ENCODE data around the gene ARHGDIA. TPM values are rescaled to one million over a fixed set of nuclear protein-coding genes. Genes with fewer than 3 reads are reported as not detected.

Gene ARHGDIA
- polyA plus RNA-seq, 6 donors from 2014 or later: 42.9 to 116 (median 78.3) TPM

GRCh38 chr17:81869221-81870130 lies 1.7 kb downstream of the ARHGDIA start:
- peak; percentile 48 for DNase-seq
- Mint-ChIP-seq H3K27ac (peak overlapping the region; percentile 95 to 97 (median 96)), H3K4me3 (peak overlapping the region; percentile 81 to 92 (median 87)), H3K9me3 (no peaks in the 10 kb centered on the region), H3K4me1 (peaks cover 17 to 39% (median 24%) of the 10 kb centered on the region in 3 donors), H3K36me3 (no peaks in the 10 kb centered on the region), H3K27me3 (no peaks in the 10 kb centered on the region)
- peak in 1 of 2 donors; percentile 8 for ATAC-seq (ENCODE audit: low read depth in 2 of 2)

GRCh38 chr17:81868674-81869220 lies 2.4 kb downstream of the ARHGDIA start:
- Mint-ChIP-seq H3K36me3 (no peaks in the 10 kb centered on the region), H3K27ac (peak overlapping the region in 5 of 6 donors; percentile 16 to 96 (median 89)), H3K4me3 (peak overlapping the region in 5 of 8 donors; percentile 15 to 91 (median 39)), H3K4me1 (peaks cover 17 to 40% (median 21%) of the 10 kb centered on the region in 3 donors), H3K9me3 (no peaks in the 10 kb centered on the region), H3K27me3 (no peaks in the 10 kb centered on the region)
- DNase-seq: no peak
- ATAC-seq (ENCODE audit: low read depth in 2 of 2): no peak

GRCh38 chr17:81867991-81868673 lies 3.0 kb downstream of the ARHGDIA start:
- H3K9me3 Mint-ChIP-seq: no peaks in the 10 kb centered on the region
- DNase-seq: no peak
- H3K27me3 Mint-ChIP-seq: no peaks in the 10 kb centered on the region
- H3K27ac Mint-ChIP-seq: peak overlapping the region in 3 of 6 donors; percentile 50 to 95 (median 85)
- peaks cover 17 to 42% (median 26%) of the 10 kb centered on the region in 3 donors for H3K4me1 Mint-ChIP-seq
- no peaks in the 10 kb centered on the region for H3K36me3 Mint-ChIP-seq
- H3K4me3 Mint-ChIP-seq: peak overlapping the region in 6 of 8 donors; percentile 35 to 70 (median 49)
- no peak for ATAC-seq (ENCODE audit: low read depth in 2 of 2)

GRCh38 chr17:81867170-81867990 lies 3.8 kb downstream of the ARHGDIA start:
- Mint-ChIP-seq H3K36me3 (no peaks in the 10 kb centered on the region), H3K27ac (peak overlapping the region in 5 of 6 donors; percentile 69 to 95 (median 92)), H3K4me3 (peak overlapping the region in 3 of 8 donors; percentile 24 to 57 (median 30)), H3K9me3 (no peaks in the 10 kb centered on the region), H3K4me1 (peaks cover 17 to 41% (median 25%) of the 10 kb centered on the region in 3 donors), H3K27me3 (no peaks in the 10 kb centered on the region)
- no peak for DNase-seq
- ATAC-seq (ENCODE audit: low read depth in 2 of 2): no peak

GRCh38 chr17:81866440-81867169 lies 4.5 kb downstream of the ARHGDIA start:
- Mint-ChIP-seq H3K4me1 (peaks cover 17 to 36% (median 26%) of the 10 kb centered on the region in 3 donors), H3K36me3 (no peaks in the 10 kb centered on the region), H3K4me3 (peak overlapping the region in 1 of 8 donors; percentile 57), H3K9me3 (no peaks in the 10 kb centered on the region), H3K27ac (peak overlapping the region in 4 of 6 donors; percentile 69 to 95 (median 94)), H3K27me3 (no peaks in the 10 kb centered on the region)
- no peak for ATAC-seq (ENCODE audit: low read depth in 2 of 2)
- no peak for DNase-seq

- H3K36me3 Mint-ChIP-seq: no peaks in the 10 kb centered on the region
- H3K4me3 Mint-ChIP-seq: peak overlapping the region in 4 of 8 donors; percentile 55 to 60 (median 57)
- DNase-seq (no peak), ATAC-seq (ENCODE audit: low read depth in 2 of 2) (no peak)
- H3K27me3 Mint-ChIP-seq: no peaks in the 10 kb centered on the region
- peak overlapping the region in 4 of 6 donors; percentile 49 to 95 (median 79) for H3K27ac Mint-ChIP-seq
- peaks cover 23 to 42% (median 29%) of the 10 kb centered on the region in 3 donors for H3K4me1 Mint-ChIP-seq
- no peaks in the 10 kb centered on the region for H3K9me3 Mint-ChIP-seq
Measured at GRCh38 chr17:81865733-81866439, 5.3 kb downstream of the ARHGDIA start.

GRCh38 chr17:81865358-81865732 lies 5.8 kb downstream of the ARHGDIA start:
- DNase-seq (no peak), ATAC-seq (ENCODE audit: low read depth in 2 of 2) (no peak)
- Mint-ChIP-seq H3K9me3 (no peaks in the 10 kb centered on the region), H3K27ac (peak overlapping the region in 3 of 6 donors; percentile 49 to 95 (median 87)), H3K4me1 (peaks cover 23 to 43% (median 28%) of the 10 kb centered on the region in 3 donors), H3K4me3 (peak overlapping the region in 4 of 8 donors; percentile 55 to 60 (median 57)), H3K36me3 (no peaks in the 10 kb centered on the region), H3K27me3 (no peaks in the 10 kb centered on the region)

- no peaks in the 10 kb centered on the region for H3K9me3 Mint-ChIP-seq
- ATAC-seq (ENCODE audit: low read depth in 2 of 2) (no peak), DNase-seq (no peak)
- peak overlapping the region in 4 of 6 donors; percentile 25 to 89 (median 61) for H3K27ac Mint-ChIP-seq
- H3K36me3 Mint-ChIP-seq: peaks cover 0 to 7% of the 10 kb centered on the region in 2 donors
- H3K4me1 Mint-ChIP-seq: peaks cover 26 to 41% (median 28%) of the 10 kb centered on the region in 3 donors
- H3K27me3 Mint-ChIP-seq: no peaks in the 10 kb centered on the region
- H3K4me3 Mint-ChIP-seq: peak overlapping the region in 4 of 8 donors; percentile 15 to 81 (median 66)
Measured at GRCh38 chr17:81863833-81864768, 7.0 kb downstream of the ARHGDIA start.

GRCh38 chr17:81863123-81863675 lies 7.9 kb downstream of the ARHGDIA start:
- Mint-ChIP-seq H3K9me3 (no peaks in the 10 kb centered on the region), H3K27ac (peak overlapping the region; percentile 75 to 89 (median 84)), H3K36me3 (peaks cover 0 to 7% of the 10 kb centered on the region in 2 donors), H3K4me3 (peak overlapping the region in 7 of 8 donors; percentile 27 to 81 (median 66)), H3K4me1 (peaks cover 23 to 42% (median 35%) of the 10 kb centered on the region in 3 donors), H3K27me3 (no peaks in the 10 kb centered on the region)
- ATAC-seq (ENCODE audit: low read depth in 2 of 2): no peak
- DNase-seq: no peak

GRCh38 chr17:81860756-81861568 lies 10.2 kb downstream of the ARHGDIA start:
- Mint-ChIP-seq H3K4me3 (peak overlapping the region; percentile 86 to 94 (median 91)), H3K27me3 (no peaks in the 10 kb centered on the region), H3K9me3 (no peaks in the 10 kb centered on the region), H3K4me1 (peaks cover 20 to 48% (median 34%) of the 10 kb centered on the region in 3 donors), H3K36me3 (peaks cover 0 to 7% of the 10 kb centered on the region in 2 donors), H3K27ac (peak overlapping the region; percentile 97 to 99 (median 98))
- ATAC-seq (ENCODE audit: low read depth in 2 of 2) (peak; percentile 76 to 79), DNase-seq (peak; percentile 99)
